Right renal cortex interstitium (tissue), 3 donors: ENCODE measurements around the gene IGSF21. TPM values are rescaled to one million over a fixed set of nuclear protein-coding genes. Genes with fewer than 3 reads are reported as not detected.
A peak's percentile ranks its signal among the peaks of the same experiment; 100 is the strongest.

Experiments used
- DNase-seq, 3 donors: peaks; one replicate each; pipeline ENCODE4 v3.0.0-alpha.2; 2013; ENCODE audit warnings: low read depth in 3 of 3, low spot score in 2 of 3
- polyA plus RNA-seq, 3 donors: library from polyadenylated mRNA; unstranded; fragments of 120-200 nt; gene quantifications; one replicate each; pipeline ENCODE4 v1.2.1, GENCODE V29; 2013; ENCODE audit not compliant: insufficient read length in 3 of 3

IGSF21 gene
- polyA plus RNA-seq, result under 1 TPM; 0.32 to 0.36 (median 0.34) TPM

DNA sequence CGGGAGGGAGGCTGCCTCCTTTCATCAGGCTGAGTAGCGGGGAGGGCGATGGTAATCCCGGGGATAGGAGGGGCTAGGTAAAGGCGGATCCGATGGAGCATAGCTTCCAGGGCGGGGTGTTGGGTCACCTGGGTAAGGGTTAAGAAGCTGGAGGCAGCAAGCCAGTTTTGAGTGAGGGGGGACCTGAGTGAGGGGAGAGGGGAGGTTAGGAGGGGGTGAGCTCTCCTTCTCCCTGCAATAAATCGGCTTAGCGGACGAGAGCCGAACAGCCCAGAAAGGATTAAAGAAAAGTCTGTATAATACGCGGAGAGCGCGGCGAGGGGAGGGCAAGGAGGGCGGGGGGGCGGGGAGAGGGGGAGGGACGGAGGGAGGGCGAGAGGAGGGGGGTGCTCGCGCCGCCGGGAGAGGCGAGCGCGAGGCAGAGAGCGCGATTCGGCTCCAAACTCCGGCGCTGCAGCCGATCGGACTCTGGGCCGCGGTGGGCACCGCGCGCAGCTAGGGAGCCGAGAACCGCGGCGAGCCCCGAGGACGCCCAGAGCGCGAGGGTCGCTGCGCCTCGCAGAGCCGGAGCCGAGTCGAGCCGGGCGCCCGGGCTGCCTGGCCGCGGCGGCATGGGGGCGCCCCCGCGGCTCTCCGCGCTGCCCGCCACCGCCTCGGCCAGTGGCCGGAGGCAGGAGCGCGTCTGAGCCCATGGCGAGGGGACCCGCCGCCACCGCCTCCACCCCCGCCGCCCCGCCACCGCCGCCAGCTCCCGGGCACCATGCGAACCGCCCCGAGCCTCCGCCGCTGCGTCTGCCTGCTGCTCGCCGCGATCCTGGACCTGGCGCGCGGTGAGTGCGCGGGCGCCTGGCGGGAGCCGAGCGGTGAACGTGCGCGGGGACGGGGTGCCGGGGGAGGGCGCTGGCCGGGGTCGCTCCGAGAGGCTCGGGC lies at the start of gene IGSF21:
IGSF21 (plus strand) TSS at position 430 of the 930 bp plus-strand sequence; CDS start at position 761, 331 bp downstream.
- DNase-seq, result no peak

DNA sequence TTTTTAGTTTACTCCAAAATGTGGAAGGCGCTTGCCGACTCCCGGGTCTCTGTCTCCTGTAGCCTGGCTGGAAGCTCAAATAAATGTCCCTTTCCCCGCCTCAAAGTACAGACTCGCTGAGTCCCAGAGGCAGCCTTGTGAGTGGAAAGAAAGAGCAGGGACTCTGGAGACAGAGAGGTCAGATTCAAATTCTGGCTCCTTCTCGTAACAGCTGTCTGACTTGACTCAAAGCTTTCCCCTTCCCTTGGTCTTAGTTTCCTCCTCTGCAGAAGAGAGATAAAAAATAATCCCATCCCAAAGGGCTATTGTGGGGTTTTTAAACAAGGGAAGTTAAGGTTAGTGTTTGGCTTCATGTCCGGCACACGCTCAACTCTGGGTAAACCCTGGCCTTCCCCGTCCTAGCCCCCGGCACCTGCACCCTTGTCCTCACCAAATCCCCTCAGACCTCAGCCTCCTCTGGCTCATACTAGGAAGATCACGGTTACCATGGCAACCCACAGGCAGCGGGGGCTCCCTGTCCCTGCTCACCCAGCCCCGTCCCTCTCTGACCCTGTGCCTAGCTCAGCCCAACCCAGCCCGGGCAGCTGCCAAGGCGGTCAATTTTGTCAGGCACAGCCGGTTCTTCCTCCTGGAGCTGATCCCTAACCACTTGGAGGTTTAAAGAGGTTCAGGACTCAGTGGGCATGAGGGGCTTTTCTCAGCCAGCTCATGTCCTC lies 49.2 kb upstream of the IGSF21 start:
- no peak for DNase-seq

DNA sequence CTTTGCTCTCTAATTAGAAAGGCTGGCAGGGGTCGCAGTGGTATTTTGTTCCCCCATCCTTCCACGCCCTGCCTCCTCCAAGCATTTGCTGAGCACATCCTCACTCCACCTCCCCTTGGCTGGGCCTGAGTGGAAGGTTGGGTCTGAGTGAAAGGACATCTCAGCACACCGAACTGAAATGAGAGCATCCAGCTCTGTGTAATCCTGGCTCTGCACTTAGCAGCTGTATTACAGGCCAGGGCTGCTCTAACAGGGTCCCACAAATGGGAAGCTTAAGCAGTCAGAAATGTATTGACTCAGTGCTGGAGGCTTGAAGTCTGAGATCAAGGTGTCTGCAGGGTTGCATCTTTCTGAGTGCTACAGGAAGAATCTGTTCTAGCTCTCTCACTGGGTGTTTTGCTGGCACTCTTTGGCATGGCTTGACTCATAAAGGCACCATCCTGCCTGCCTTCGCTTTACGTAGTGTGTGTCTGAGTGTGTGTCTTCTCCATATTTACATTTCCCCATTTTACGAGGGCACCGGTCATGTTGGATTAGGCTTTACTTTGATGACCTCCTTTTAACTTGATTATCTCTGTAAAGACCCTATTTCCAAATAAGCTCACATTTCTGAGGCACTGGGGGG lies 48.5 kb upstream of the IGSF21 start:
- no peak for DNase-seq

DNA sequence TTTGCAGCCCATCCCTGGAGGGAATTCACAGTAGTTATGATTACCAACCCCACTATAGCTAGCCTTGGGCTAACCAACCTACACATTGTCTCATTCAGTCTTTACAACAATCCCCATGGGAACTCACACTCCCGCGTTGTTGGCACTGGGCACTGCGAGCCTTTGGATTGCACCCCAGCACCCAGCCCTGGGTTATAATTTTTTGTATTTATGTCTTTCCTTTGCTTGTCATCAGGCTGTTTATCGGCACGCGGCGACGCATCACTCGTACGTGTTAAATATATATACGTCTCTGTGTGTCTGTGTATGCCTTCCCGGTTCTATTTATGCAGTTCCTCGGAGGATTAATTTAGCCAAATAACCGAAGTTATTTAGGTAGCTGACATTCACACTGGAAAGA lies 47.2 kb upstream of the IGSF21 start:
- no peak for DNase-seq

DNA sequence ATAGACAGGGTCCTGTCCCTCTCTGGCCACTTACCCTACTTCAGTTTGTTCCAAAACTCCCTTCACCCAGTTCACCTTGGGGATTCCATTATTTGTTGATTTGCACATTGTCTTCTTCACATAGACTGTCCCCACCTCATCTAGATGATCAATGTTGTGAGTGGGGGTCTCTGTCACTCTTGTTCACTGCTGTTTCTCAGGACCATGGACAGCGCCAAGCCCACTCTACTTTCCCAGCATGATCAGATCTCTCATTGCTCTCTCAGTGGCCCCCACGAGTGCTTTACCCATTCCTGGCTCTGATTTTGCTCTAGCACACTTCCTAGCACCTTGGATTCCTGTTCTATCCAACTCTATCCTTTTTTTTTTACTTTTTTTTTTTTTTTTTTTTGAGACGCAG lies 45.4 kb upstream of the IGSF21 start:
- peak in 1 of 3 donors; percentile 4 for DNase-seq

DNA sequence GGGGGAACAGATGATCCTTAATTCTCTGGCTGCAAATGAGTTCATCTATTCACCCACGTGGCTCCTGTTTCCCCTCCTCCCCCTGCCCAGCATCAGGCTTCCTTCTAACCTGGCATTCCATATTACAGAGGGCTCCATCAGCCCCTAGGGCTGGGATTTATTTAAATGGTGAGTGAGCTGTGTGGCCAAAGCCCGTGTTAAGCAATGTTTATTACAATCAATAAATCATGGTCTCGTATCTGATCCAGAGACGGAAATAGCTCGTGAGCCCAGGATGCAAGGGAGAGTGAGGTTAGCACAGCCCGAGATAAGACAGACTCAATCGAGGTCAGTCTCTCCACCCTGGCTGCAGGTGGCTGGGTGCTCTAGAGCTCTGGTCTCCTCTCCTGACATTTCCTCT lies 43.1 kb upstream of the IGSF21 start:
- DNase-seq, result no peak

DNA sequence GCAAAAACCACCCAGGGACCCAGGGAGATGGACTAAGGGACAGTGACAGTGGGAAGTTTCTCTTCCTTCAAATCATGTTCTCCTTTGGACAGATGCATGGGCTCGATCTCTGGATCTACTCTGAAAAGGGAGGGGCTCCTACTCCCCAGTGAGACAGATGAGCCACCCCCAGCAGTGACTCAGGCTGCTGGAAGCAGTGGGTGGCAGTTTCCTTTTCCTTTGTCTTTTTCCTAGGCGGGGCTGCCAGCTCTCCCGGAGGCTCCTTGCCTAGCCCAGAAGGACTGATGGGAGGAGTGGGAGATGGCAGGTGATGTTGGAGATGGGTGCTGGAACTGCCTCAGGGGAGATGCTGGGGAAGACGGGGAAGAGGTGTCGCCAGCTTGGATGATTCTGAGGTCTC lies 41.0 kb upstream of the IGSF21 start:
- DNase-seq, result no peak

DNA sequence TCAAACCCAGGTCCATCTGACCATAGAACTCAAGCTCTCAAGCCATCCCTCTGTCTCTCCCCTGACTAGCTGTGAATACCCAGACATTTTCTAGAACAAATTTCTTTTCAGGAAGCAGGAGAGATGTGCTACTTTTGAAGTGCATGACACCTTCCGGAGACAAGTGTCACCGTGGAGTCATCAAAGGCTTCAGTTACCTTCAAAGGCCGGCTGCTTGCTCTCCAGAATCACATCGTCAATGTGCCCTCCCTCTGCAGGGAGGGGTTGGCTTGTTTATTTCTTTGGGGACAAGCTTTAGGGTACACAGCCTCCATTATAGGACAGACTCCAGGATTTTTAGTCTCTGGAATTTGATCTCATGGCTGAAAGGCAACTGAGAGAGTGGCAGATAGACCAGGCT lies 37.7 kb upstream of the IGSF21 start:
- DNase-seq, result no peak

DNA sequence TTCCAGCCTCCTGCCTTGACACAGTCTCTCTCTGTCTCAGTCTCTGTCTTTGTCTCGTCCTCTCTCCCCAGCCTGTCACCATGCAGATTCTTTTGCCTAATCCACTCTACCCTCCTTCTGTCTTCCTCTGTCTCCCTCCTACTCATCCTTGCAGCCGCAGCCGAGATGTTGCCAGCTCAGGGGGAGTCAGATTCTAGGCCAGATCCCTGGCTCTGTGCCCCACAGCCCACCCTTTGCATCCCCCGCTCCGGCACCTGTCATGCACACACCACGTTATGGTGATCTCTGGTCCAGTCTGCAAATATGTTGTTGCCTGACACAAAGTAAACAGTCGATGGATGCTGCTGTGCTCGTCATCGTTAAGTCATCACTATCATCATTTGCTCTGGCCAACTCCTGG lies 35.5 kb upstream of the IGSF21 start:
- no peak for DNase-seq

DNA sequence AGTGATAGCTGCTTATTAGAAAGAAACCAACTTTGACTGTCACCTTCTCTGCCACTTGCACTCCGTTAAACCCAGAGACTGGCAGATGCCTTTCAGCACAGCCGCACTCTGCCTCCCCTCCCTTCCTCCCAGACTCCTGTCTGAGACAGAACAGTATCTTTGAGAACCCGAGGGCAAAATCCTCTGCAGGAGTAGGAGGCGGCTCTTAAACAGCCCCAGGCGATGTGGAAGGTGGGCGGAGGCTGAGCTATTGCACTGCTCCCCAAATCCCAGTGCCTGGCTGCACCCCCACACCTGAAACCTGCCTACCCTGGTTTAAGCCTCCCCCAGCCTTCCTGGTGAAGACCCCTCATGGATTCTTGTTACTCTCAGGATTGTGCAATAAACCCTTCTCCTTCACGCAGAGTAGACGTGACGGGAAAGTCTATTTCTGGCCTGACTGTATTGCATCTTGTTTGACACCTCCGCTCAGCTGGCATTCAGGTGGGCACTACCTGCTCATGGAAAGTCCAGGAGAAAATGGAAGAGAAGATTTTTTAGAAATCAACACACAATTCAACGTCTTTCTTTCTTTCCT lies 34.4 kb upstream of the IGSF21 start:
- no peak for DNase-seq

DNA sequence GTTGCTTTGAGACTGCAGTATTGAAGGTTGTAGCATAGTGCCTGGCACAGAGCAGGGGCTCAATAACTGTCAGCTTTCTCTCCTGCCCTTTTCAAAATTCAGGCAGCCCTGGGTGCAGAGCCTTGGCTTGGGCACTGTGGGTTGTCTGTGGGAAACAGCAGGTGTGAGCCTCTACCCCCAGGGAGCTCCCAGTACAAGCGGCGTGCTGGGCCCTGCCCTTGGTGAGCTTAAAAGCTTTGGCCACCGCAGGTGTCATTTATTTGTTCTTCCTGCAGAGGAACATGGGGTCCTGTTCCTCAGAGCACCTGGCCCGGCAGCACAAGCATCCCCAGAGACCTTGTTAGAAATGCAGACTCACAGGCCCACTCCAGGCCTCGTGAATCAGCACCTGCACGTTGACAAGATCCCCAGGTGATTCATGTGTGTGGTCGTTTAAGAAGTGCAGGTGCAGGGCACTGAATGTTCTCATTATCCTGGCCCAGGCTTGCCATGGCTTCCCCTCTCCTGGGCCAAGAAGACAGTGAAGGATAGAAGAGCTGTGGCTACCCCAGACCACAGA lies 29.9 kb upstream of the IGSF21 start:
- no peak for DNase-seq

DNA sequence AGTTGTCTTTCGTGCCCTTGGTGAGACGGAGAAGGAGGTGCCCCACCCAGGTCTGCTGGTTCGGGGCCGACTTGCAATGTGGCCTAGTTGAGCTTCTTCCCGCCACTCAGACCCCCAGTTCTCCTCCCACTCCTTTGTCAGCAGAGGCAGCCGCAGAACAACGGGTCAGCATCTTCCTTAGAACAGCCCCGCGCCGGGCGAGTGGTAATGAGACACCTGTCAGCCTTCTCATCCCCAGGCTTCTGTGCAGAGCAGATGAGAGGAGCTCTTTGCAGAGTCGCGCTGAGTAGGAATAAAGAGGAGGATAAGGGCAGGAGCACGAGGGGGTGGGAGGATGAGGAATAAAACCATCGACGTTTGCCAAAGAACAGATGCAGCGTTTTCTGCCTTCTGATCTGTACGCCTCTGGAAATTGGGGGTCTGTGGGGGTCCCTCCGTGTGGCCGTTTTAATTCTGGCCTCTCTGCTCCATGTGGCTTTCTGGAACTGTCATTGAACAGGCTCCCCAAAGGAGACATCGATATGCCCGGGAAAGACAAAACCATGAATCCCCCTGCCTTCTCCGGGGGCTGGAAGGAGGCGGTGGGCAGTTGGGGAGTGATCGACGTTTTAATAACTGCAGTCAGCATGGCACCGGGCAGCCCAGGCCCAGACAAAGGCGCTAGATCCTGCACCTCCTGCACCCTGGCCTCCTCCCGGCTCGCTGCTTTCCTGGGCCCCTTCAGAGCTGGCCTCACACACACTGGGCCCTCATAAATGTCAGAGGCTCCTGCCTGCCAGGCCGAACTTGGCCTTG lies 27.5 kb upstream of the IGSF21 start:
- no peak for DNase-seq

DNA sequence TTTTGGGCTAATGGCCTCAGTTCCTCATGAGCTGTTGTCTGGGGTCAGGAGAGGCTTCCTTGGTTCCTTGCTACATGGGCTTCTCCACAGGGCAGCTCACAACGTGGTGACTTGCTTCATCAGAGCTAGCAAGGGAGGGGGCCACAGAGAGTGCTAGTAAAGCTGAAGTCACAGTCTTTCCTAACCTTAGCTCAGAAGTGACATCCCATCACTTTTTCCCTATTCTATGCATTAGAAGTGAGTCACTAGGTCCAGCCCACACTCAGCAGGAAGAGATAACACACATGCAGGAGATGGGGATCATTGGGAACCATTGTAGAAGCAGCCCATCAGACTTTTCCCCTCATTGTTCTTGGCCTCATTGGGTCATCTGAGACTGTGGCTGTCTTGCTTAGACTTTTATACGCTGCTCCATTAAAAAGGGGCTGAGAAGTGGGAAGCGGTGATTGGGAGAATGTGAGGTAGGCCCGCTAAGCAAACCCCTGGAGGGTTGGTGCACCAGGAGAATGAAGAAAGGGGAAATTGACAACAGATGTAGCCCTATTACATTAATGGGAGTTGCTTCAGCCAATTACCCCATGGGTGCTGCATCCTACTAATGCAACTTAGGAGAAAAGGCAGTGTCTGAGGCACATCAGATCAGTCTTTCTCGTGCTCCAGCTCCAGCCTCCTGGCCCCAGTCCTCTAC lies 22.1 kb upstream of the IGSF21 start:
- no peak for DNase-seq

DNA sequence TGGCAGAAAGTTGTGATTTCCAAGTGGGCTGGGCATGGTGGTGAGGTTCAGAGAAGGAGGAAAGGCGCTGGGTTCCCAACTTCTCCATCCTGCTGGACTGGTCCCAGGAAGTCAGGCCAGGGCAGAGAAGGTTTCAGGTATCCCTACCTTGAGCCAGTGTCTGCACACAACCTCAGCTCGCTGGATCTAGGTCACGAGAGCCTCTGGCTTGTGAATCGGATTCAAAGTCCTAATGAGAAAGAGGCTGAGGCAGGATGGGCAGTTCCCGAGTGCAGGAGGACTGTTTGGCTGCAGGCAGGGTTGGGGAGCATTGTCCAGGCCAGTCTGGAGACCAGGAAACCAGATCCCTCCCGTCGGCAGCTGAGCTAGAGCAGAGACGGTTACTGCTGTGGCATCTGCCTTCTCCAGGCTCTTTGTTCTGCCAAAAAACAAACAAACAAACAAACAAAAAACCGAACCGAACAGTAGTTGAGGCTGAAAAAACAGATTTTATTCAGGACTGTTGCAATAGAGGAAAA lies 19.5 kb upstream of the IGSF21 start:
- no peak for DNase-seq

DNA sequence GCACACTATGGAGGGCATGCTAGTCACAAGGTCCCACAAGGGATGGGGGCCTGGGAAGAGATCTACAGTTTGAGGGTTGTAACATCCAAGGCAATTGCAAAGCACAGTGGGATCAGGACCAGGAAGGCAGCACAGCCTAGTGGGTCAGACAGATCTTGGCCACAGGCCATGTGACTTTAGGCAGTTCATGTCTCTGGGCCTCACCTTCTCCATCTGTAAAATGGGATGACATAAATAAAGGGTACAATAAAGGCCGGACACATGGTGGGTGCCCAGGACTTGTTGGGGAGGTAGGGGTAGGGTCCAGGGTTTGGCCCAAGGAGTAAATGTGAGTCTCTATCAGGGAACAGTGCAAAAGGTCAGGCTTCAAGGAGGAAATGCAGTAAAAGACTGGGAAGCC lies 18.1 kb upstream of the IGSF21 start:
- DNase-seq, result no peak

DNA sequence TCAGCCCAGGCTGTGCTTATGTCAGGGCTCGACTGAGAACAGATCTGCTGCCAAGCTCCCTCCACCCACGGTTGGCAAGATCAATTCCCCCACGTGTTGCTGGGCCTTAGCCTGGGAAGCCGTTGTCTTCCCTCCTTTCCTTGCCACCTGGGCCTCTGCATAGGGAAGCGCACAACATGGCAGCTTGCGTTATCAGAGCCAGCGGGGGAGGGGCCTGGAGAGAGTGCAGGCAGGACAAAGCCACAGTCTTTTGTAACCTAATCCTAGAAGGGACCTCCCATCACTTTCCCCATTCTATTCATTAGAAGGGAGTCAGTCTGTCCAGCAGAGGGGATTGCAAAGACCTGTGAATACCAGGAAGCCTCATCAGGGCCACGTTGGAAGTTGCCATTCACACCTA lies 17.0 kb upstream of the IGSF21 start:
- DNase-seq, result no peak

DNA sequence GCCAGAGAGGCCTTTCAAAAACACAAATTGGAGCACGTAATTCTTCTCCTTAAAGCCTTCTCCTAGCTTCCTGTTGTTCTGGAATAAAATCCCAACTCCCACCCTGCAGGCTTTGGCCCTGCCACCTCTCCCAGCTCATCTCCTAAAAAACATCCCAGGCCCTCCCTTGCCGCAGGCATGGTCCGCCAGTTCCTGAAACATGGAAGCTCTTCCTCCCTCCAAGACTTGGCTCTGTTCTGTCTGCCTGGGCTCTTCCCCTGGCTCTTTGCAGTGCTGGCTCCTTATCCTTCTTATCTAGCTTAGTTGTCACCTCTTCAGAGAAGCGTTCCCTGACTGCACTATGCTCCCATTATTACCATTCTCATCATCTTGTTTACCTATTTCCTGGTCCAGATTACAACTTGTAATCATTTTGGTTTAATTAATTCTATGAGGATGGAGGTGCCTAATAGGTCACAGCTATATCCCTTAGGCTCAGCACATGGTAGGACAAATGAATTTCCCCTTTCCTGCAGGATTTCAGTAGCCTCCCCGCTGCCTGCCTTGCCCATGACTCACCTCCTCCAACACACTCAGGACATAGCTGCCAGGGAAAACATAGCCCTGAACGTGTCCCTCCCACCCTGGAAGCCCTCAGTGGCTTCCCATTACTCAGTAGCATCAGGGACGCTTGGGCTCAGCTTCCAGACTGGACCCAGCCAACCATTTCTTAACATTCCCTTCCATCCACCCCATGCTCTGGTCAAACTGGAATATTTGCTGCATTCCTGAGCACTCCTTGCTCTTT lies 15.7 kb upstream of the IGSF21 start:
- no peak for DNase-seq

DNA sequence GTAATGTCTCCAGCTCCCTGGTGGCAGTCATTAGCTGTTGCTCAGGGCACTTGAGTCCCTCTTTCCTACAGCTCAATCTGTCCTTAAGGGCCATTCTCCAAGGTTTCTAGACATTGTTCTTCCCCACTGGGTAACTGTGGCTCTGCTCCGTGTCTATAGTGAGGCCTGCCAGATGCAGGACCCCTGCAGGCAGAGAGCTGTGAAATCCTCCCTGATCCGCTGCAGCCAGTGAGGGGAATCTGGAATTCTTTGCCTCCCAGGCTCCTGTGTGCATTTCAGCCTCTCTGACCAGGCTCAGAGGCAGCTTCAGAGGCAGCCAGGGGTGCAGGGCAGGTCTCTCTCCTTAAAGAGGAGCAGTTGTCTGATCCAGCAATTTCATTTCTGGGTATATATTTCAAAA lies 14.4 kb upstream of the IGSF21 start:
- DNase-seq, result no peak
